GDM1 (cell line): ENCODE data around the gene TTC4.
"Not testable (repeated sequence)": the region's sequence is repeated elsewhere in the genome, so short reads cannot be mapped to it uniquely, and the experiment has no call there.

Source experiments
- DNase-seq: peaks from one replicate; lab custom pipeline; 2025; lab: John Stamatoyannopoulos, UW

The TTC4 gene

GRCh38 chr1:54750596-54750995, 34.9 kb downstream of the TTC4 start:
- DNase-seq: no peak

DNA sequence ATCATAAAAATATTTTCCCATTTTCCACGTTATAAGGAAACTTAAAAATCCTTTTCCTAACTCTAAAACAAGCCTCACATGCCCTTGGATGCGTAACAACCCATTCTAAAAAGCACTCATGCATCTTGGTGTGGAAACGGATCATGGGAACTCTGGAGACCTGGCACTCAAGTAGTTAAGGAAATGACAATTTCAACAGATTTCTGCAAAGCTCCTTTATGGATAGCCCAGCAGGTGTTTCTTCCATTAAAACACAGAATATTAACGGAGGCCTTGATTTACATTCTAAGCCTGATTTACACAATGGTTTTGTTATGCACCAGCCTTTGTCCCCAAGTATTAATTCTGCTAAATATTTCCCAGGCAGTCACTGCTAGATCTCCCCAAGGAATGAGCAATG, 35.8 kb downstream of the TTC4 start:
- DNase-seq: no peak

GRCh38 chr1:54754045-54754444, 38.4 kb downstream of the TTC4 start:
- no peak for DNase-seq

GRCh38 chr1:54754486-54755285, 39.0 kb downstream of the TTC4 start:
- no peak for DNase-seq

DNA sequence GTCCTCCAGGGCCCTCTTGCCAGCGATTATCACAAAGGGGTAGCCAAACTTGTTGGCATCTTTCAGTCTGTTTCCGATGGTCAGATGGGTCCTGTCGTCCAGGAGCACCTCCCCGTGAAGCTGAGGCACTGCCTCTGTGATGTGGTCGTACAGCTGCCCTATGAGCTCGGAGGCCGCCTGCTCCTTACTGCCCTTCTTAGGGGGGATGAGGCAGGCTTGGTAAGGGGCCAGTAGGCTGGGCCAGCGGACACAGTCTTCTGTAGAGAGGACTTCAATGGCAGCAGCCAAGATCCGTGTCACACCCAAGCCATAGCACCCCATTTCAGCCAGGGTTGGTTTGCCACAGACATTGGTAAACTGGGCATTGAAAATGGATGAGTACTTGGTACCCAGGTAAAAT, 42.2 kb downstream of the TTC4 start:
- DNase-seq: no peak

- DNase-seq: no peak
These were observed 43.2 kb downstream of the TTC4 start for GRCh38 chr1:54758678-54759348.

GRCh38 chr1:54763816-54764132, 48.1 kb downstream of the TTC4 start:
- no peak for DNase-seq

DNA sequence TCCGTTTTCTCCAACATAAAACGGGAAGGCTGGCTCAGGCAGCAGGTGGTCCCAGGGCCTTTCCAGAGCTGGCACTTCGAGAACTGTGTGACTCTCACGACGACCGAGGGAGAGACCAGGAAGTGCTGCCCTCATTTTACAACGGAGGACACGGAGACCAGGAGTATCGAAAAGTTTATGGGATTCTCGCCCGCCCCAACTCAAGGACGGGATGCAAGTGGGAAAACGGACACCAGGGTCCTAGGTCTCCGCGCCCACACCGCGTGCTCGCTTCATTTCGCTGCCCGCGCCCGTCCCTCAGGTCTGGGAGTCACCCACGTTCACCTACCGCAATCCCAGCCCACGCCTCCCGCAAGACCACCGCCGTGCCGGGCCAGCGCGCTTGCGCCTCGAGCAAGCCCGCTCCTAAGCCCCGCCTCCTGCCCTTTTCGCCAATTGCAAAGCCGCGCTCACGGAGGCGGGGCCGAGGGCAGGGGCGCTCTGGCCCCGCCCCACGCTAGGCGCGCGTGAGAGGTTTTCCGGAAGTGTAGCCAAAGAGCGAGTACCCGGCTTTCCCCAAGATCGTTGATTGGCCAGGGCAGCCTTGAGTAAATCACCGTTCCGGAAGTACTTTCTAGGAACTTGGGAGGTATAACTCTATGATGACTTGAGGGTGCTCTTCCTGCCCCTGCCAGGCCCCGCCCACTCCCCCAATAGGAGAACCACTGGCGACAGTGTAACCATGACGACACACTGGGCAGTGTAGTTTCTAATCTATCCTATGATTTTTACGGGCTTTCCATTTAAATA, 48.7 kb downstream of the TTC4 start, which contains the start of gene PARS2:
Gene PARS2 (minus strand): TSS at position 391 of the 789 bp plus-strand sequence. CDS start 5,362 bp downstream, outside the sequence.
- peak; percentile 98 for DNase-seq

DNA sequence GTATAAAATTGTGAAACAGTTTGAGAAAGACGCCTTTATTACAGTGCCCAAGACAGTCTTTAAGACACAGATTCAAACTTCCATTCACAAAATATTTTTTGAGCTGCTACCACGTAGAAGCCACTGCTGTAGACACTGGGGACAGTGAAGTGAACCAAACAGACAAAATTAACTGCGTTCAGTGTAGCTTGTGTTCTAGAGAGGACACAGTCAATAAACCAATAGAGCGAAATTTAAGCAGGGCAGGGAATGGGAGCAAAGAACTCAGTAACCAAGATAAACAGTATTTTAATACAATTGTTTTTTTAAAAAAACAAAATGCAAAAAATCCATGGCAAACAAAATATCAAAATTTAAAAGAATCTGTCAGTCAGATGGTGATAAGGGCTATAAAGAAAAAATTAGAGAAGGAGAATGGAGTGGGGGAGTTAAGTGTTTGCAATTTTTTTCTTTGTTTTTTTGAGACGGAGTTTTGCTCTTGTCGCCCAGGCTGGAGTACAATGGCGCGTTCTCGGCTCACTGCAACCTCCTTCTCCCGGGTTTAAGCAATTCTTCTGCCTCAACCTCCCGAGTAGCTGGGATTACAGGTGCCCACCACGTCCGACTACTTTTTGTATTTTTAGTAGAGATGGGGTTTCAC, 49.4 kb downstream of the TTC4 start:
- no peak for DNase-seq

GRCh38 chr1:54766726-54767125, 51.1 kb downstream of the TTC4 start:
- DNase-seq: no peak

GRCh38 chr1:54767526-54767925, 51.9 kb downstream of the TTC4 start:
- DNase-seq: no peak

GRCh38 chr1:54768093-54768492, 52.4 kb downstream of the TTC4 start:
- no peak for DNase-seq

GRCh38 chr1:54772951-54773350, 57.3 kb downstream of the TTC4 start:
- DNase-seq: no peak

- DNase-seq: no peak
These were observed 59.3 kb downstream of the TTC4 start for GRCh38 chr1:54774820-54775498.

GRCh38 chr1:54775828-54776721, 60.4 kb downstream of the TTC4 start:
- not testable (repeated sequence) for DNase-seq

DNA sequence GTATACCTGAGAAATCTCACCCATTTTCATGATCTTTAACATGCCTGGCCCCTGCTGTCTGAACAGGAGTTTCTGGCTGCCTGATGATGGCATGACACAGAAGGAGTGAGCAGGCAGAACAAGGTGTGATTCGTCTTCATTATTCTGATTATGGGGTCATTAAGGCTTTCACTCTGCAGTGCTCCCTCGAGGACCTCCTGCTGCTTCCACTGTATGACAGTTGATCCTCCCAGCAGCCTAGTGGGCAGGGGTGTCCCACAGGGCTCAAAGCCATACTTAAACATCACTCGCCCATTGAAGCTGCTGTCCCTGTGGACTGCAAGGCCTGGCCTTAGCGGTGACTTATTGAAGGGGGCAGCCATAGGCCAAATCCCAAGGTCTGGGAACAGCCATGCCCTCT, 61.4 kb downstream of the TTC4 start:
- no peak for DNase-seq

- no peak for DNase-seq
These were observed 61.8 kb downstream of the TTC4 start for GRCh38 chr1:54777431-54777830.

DNA sequence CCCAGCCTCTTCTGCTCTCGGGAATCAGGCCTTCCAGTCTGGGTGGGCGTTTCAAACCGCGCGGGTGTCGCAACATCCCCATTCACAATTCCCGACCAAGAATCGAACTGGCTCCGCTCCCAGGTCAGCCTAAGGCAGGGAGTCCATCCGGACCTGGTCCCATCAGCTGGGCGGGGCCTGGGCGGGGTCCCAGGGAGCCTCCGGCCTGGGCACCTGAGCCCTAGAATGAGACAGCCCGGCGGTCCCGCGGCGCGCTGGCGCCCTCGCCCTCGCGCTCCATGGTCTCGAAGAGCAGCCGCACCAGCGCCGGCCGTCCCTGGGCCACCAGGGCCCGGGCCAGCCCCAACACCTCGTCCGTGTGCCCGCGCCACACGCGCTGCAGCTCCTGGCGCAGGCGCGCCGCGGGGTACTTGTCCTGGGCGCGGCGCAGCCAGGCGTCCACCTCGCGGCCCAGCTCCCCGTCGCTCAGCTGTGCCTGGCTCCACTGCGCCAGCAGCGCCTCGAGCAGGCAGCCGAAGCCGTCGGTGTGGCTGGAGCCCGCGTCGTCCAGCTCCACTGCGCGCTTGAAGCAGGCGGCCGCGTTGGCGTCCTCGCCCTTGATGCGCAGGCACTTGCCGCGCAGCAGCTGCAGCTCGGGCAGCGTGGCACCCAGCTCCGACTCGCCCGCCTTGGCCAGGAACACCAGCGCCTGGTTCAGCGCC, 65.5 kb downstream of the TTC4 start:
- no peak for DNase-seq

DNA sequence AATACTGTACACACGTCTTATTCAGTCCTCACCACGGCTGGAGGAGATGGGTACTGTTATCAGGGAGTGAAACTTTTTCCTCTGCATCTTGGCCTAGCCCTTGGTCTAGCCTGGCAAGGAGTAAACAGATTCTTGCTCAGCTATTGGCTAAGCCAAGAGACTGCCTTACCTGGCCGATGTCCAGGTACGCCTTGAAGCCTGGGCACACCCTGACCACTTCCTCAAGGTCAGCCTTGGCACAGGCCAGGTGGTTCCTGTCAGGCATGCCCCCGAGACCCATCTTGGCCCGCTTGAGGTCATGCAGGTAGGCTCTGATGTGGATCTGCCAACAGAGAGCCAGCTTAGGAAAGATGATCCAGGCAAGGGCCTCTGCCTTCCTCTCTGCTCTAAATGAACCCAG, 66.5 kb downstream of the TTC4 start:
- no peak for DNase-seq

- DNase-seq: no peak
These were observed 66.9 kb downstream of the TTC4 start for GRCh38 chr1:54782588-54782987.
